ENCODE data around the gene ENPP1.

The ENPP1 gene

GRCh38 chr6:131764350-131764749 is 43.5 kb upstream of the ENPP1 start:
- H3K4me3 ChIP-seq (replicated peaks; ENCODE audit: low read depth, low read length), result no peak overlapping the region
- DNase-seq (ENCODE audit: low read depth), result peak; percentile 20
- TF ChIP-seq, protein P1, sequence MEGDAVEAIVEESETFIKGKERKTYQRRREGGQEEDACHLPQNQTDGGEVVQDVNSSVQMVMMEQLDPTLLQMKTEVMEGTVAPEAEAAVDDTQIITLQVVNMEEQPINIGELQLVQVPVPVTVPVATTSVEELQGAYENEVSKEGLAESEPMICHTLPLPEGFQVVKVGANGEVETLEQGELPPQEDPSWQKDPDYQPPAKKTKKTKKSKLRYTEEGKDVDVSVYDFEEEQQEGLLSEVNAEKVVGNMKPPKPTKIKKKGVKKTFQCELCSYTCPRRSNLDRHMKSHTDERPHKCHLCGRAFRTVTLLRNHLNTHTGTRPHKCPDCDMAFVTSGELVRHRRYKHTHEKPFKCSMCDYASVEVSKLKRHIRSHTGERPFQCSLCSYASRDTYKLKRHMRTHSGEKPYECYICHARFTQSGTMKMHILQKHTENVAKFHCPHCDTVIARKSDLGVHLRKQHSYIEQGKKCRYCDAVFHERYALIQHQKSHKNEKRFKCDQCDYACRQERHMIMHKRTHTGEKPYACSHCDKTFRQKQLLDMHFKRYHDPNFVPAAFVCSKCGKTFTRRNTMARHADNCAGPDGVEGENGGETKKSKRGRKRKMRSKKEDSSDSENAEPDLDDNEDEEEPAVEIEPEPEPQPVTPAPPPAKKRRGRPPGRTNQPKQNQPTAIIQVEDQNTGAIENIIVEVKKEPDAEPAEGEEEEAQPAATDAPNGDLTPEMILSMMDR (IDR thresholded peaks at IDR 0.05; ENCODE audit: low read length, missing control alignments), result no peak

DNA sequence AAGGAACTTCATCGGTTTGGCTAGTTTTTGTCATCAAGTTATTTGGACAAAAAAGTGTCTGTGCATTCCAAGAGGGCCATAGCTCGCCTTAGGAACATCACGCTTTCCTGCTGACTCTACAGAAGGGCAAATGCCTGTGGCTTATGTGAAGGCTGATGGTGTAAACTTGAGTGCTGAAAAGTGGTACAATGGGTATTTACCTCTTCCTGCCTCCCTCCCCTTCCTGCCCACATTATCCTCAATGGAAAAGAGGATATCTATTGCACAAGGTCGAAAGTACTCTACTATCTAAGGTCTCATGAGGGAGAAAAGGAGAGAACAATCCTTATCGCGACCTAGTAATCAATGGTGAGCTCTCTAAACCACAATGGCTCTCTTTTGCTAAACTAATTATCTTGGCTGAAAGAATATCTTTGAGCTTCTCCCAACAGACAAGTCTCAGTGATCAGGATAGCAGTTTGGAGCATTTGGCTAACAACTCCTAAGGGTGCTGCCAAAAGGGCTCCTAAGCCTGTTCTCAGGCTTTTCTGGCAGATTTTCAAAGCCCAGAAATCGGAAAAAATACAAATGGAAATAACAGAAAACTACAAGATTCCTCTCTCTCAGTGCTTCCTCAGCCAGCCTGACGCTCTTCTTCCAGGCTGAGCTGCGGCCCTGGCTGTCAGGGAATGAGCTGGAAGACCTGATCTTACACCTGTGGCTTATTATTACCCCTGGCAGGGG is 42.6 kb upstream of the ENPP1 start:
- TF ChIP-seq, protein P1 (IDR thresholded peaks at IDR 0.05; ENCODE audit: low read length, missing control alignments), result no peak
- no peak overlapping the region for H3K4me3 ChIP-seq (replicated peaks; ENCODE audit: low read depth, low read length)
- DNase-seq (ENCODE audit: low read depth), result peak; percentile 70

DNA sequence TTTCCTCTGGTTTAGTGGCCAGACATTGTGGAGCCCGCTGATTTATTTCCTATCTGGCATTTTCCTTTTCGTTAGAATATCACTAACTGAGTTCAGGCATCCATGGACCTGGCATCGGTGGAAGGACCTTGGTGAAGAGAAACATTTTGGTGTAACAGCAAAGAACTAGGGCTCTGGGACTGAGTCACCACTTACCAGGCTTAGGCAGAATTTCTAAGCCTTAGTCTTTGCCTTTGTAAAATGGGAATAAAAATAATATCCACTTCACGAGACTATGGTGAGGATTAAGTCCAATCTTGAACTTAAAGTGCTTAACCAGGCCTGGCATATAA is 42.0 kb upstream of the ENPP1 start:
- TF ChIP-seq, protein P1 (IDR thresholded peaks at IDR 0.05; ENCODE audit: low read length, missing control alignments), result no peak

DNA sequence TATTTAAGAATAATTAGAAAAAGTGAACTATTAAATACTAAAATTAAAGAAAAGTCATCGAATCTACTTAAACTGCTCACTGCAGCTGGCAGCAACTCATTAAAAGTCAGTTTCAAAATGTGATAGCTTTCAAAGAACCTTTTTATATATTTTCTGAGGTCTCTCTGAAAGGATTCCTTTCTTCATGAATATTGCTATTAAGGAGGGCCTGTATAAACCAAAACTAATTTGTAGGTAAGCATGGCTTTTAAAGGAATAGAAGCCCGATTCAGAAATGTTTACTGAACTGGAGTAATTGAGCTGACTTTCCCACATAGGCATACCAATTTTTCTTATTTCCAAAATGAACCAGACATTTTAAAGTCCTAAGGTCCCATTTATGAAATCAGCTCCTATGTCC is 41.2 kb upstream of the ENPP1 start:
- TF ChIP-seq, protein P1 (IDR thresholded peaks at IDR 0.05; ENCODE audit: low read length, missing control alignments), result no peak

More for the DNA sequence above, 42.0 kb upstream of the ENPP1 start:
- H3K4me3 ChIP-seq (replicated peaks; ENCODE audit: low read depth, low read length), result no peak overlapping the region
- DNase-seq (ENCODE audit: low read depth), result no peak

GRCh38 chr6:131768964-131769363 is 38.9 kb upstream of the ENPP1 start:
- H3K4me3 ChIP-seq (replicated peaks; ENCODE audit: low read depth, low read length), result no peak overlapping the region
- DNase-seq (ENCODE audit: low read depth), result no peak
- TF ChIP-seq, protein P1 (IDR thresholded peaks at IDR 0.05; ENCODE audit: low read length, missing control alignments), result no peak

More for the DNA sequence above, 41.2 kb upstream of the ENPP1 start:
- no peak for DNase-seq (ENCODE audit: low read depth)
- H3K4me3 ChIP-seq (replicated peaks; ENCODE audit: low read depth, low read length), result no peak overlapping the region

DNA sequence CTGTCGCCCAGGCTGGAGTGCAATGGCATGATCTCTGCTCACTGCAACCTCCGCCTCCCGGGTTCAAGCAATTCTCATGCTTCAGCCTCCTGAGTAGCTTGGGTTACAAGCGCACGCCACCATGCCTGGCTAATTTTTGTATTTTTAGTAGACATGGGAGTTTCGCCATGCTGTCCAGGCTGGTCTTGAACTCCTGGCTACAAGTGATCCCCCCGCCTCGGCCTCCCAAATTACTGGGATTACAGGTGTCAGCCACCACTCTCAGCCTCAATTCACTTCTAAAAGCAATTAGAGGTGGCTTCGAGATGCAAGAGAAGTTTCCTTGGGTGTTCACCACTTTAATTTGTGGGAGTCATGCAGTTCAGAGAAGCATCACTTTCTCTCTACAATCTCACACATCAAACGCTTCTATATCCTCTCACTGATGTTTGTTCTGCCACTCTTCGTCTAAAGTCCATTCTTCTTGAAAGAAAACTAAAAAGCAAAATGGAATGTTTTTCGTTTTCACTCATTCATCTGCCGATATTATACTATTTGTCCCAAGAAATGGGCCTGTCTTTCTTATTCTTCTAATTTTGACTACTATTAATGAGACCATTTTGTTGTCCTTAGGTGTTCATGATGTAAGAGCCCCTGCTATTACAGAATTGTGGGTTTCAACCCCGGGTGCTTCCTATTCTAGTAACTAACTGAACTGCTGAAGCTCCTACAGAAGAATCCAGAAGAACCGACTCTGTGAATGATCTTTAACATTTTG is 38.3 kb upstream of the ENPP1 start:
- TF ChIP-seq, protein P1 (IDR thresholded peaks at IDR 0.05; ENCODE audit: low read length, missing control alignments), result no peak
- no peak overlapping the region for H3K4me3 ChIP-seq (replicated peaks; ENCODE audit: low read depth, low read length)
- no peak for DNase-seq (ENCODE audit: low read depth)

Data from fibroblast of pulmonary artery (primary cell).